Kidney epithelial cell (primary cell): ENCODE data around the gene TUBB3. TPM values are rescaled to one million over a fixed set of nuclear protein-coding genes. Genes with fewer than 3 reads are reported as not detected.
A peak's percentile ranks its signal among the peaks of the same experiment; 100 is the strongest.

ENCODE experiments used
- DNase-seq: peaks from one replicate; pipeline ENCODE4 v3.0.0-alpha.2; 2010; ENCODE audit warnings: low read depth
- H3K27me3 ChIP-seq: 2 replicates; pipeline ENCODE4 v1.6.0; 2011; ENCODE audit warnings: low read length; ENCODE audit not compliant: control insufficient read depth, insufficient read depth
- H3K36me3 ChIP-seq: 2 replicates; pipeline ENCODE4 v1.5.1; 2011; ENCODE audit warnings: low read length; ENCODE audit not compliant: control insufficient read depth, insufficient read depth
- H3K4me3 ChIP-seq: 2 replicates; pipeline ENCODE4 v1.5.1; 2011; ENCODE audit warnings: low read depth, mild to moderate bottlenecking, control low read depth, low read length
- total RNA-seq: library from RNA; depleted of rRNA; stranded (reverse); fragments of >200 nt; gene quantifications from 2 replicates; pipeline ENCODE4 v1.2.3, GENCODE V29; 2015
- TF ChIP-seq, protein P1 (sequence below): IDR thresholded peaks from 2 replicates; pipeline ENCODE4 v1.5.1; 2011; ENCODE audit warnings: mild to moderate bottlenecking, moderate library complexity, low read length, control low read depth, inconsistent platforms; ENCODE audit not compliant: insufficient read depth, poor library complexity, severe bottlenecking

The TUBB3 gene
- total RNA-seq, 1 donor from 2014 or later: 599 TPM

- peaks cover 4% of the 10 kb centered on the region for H3K36me3 ChIP-seq
- DNase-seq: no peak
- H3K27me3 ChIP-seq: no peaks in the 10 kb centered on the region
- TF ChIP-seq, protein P1, sequence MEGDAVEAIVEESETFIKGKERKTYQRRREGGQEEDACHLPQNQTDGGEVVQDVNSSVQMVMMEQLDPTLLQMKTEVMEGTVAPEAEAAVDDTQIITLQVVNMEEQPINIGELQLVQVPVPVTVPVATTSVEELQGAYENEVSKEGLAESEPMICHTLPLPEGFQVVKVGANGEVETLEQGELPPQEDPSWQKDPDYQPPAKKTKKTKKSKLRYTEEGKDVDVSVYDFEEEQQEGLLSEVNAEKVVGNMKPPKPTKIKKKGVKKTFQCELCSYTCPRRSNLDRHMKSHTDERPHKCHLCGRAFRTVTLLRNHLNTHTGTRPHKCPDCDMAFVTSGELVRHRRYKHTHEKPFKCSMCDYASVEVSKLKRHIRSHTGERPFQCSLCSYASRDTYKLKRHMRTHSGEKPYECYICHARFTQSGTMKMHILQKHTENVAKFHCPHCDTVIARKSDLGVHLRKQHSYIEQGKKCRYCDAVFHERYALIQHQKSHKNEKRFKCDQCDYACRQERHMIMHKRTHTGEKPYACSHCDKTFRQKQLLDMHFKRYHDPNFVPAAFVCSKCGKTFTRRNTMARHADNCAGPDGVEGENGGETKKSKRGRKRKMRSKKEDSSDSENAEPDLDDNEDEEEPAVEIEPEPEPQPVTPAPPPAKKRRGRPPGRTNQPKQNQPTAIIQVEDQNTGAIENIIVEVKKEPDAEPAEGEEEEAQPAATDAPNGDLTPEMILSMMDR: peak; percentile 89
- H3K4me3 ChIP-seq: no peak overlapping the region
Measured at GRCh38 chr16:89909777-89910716, 13.1 kb upstream of the TUBB3 start.

DNA sequence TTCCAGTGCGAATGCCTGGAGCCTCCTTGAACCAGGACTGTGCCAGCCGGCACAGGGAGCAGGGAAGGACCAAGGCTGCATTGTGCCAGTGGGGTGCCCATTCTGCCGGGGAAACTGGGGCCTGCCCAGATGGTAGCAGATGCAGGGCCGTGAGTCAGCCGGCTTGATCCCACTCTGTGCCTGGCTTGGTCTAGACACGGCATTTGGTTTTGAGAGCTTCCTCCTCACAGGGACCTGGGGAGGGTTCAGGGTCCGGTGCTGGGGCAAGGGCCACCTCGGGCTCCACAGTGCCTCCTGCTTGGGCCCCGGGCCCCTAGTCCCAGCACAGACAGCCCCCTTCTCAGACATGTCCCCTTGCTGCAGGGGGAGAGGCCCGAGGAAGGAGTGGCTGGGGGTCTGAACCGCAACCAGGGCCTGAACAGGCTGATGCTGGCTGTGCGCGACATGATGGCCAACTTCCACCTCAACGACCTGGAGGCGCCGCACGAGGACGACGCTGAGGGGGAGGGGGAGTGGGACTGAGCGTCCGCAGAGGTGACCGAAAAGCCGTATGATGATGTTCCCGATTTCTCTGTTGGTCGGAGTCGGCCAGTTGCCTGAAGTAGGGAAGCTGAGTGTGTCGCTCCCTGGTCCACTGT lies 12.3 kb upstream of the TUBB3 start:
- DNase-seq: no peak
- TF ChIP-seq, protein P1: no peak

DNA sequence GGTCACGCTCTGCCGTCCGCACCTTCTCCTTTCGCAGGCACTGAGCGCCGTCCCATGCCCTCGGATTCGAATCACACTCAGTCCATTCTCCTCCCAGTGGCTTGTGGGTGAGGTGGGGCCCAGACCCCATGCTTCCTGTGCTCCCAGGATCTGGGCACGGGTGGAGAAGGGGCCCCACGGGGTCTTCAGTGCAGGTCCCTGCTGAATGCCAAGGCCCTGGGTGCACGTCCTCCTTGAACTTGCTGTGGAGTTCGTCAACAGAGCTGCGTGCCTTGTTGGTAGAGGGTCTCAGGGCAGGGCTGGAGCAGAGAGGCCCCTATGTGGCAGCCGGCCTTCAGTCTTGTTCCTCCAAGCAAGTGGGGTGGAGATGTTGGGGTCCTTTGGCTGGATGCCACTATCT lies 11.8 kb upstream of the TUBB3 start:
- no peaks in the 10 kb centered on the region for H3K27me3 ChIP-seq
- no peak overlapping the region for H3K4me3 ChIP-seq
- no peak for DNase-seq
- peaks cover 4% of the 10 kb centered on the region for H3K36me3 ChIP-seq
- TF ChIP-seq, protein P1: no peak

More for the DNA sequence above, 12.3 kb upstream of the TUBB3 start:
- H3K4me3 ChIP-seq: no peak overlapping the region
- no peaks in the 10 kb centered on the region for H3K27me3 ChIP-seq
- H3K36me3 ChIP-seq: peaks cover 4% of the 10 kb centered on the region

- peaks cover 2% of the 10 kb centered on the region for H3K36me3 ChIP-seq
Measured at GRCh38 chr16:89912143-89912542, 11.0 kb upstream of the TUBB3 start.

GRCh38 chr16:89912627-89913026 lies 10.5 kb upstream of the TUBB3 start:
- H3K36me3 ChIP-seq: peaks cover 2% of the 10 kb centered on the region

More at GRCh38 chr16:89912143-89912542, 11.0 kb upstream of the TUBB3 start:
- no peaks in the 10 kb centered on the region for H3K27me3 ChIP-seq
- H3K4me3 ChIP-seq: no peak overlapping the region
- TF ChIP-seq, protein P1: no peak
- DNase-seq: no peak

More at GRCh38 chr16:89912627-89913026, 10.5 kb upstream of the TUBB3 start:
- TF ChIP-seq, protein P1: no peak
- no peak for DNase-seq
- Histone ChIP-seq H3K4me3 (no peak overlapping the region), H3K27me3 (no peaks in the 10 kb centered on the region)
